AG09309 (cell line): ENCODE data around the gene CHCHD5.

Experiments used
- DNase-seq: peaks from one replicate; pipeline ENCODE4 v3.0.0-alpha.2; 2010; ENCODE audit warnings: low read depth
- H3K4me3 ChIP-seq: 2 replicates; pipeline ENCODE4 v1.5.1; 2011; ENCODE audit warnings: mild to moderate bottlenecking, low read depth, low read length, moderate library complexity; ENCODE audit not compliant: control insufficient read depth
- CTCF ChIP-seq: IDR thresholded peaks from 2 replicates; pipeline ENCODE4 v1.5.1; 2011; ENCODE audit warnings: mild to moderate bottlenecking, low read depth, low read length, inconsistent platforms; ENCODE audit not compliant: insufficient read depth, control insufficient read depth; ENCODE audit errors: missing control alignments

CHCHD5 gene

GRCh38 chr2:112637289-112637660, 52.9 kb downstream of the CHCHD5 start:
- H3K4me3 ChIP-seq = no peak overlapping the region
- no peak for DNase-seq
- no peak for TF ChIP-seq CTCF
